Liver (tissue), 9 donors: Measurements from ENCODE around the gene UNC80. TPM values are rescaled to one million over a fixed set of nuclear protein-coding genes. Genes with fewer than 3 reads are reported as not detected.

Experiments
- DNase-seq: peaks from one replicate; pipeline ENCODE4 v3.0.0-alpha.2; 2017; ENCODE audit warnings: low spot score
- H3K27ac ChIP-seq, 2 donors: one replicate each; pipeline ENCODE4 v1.7.0; 2013; ENCODE audit warnings: inconsistent platforms in 2 of 2, low read length in 2 of 2, control low read depth in 1 of 2, low read depth in 1 of 2, mild to moderate bottlenecking in 1 of 2
- H3K27me3 ChIP-seq, 4 donors: one replicate each; pipeline versions ENCODE4 v1.6.1 to v1.7.0; 2013; ENCODE audit warnings: low read length in 3 of 4, inconsistent platforms in 1 of 4, mild to moderate bottlenecking in 1 of 4, moderate library complexity in 1 of 4; ENCODE audit not compliant: control insufficient read depth in 4 of 4, insufficient read depth in 4 of 4
- H3K36me3 ChIP-seq, 4 donors: one replicate each; pipeline versions ENCODE4 v1.6.1 to v1.7.0; 2013; ENCODE audit warnings: low read length in 3 of 4, mild to moderate bottlenecking in 3 of 4, low read depth in 1 of 4, moderate library complexity in 1 of 4; ENCODE audit not compliant: control insufficient read depth in 4 of 4, insufficient read depth in 3 of 4
- H3K4me1 ChIP-seq, 4 donors: one replicate each; pipeline versions ENCODE4 v1.6.1 to v1.7.0; 2013; ENCODE audit warnings: low read length in 3 of 4, mild to moderate bottlenecking in 3 of 4, moderate library complexity in 1 of 4; ENCODE audit not compliant: control insufficient read depth in 4 of 4, insufficient read depth in 4 of 4
- H3K4me3 ChIP-seq, 3 donors: one replicate each; pipeline versions ENCODE4 v1.6.1 to v1.7.0; 2013; ENCODE audit warnings: low read length in 3 of 3, control low read depth in 1 of 3, low read depth in 1 of 3, mild to moderate bottlenecking in 1 of 3
- H3K9ac ChIP-seq, 2 donors: one replicate each; pipeline ENCODE4 v1.7.0; 2013; ENCODE audit warnings: low read length in 2 of 2, mild to moderate bottlenecking in 2 of 2, moderate library complexity in 2 of 2, control low read depth in 1 of 2, low read depth in 1 of 2
- H3K9me3 ChIP-seq, 4 donors: one replicate each; pipeline versions ENCODE4 v1.6.1 to v1.7.0; 2013; ENCODE audit warnings: low read length in 3 of 4; ENCODE audit not compliant: control insufficient read depth in 4 of 4
- ATF3 ChIP-seq: IDR thresholded peaks from 2 replicates; pipeline ENCODE4 v1.6.1; 2016; ENCODE audit warnings: antibody characterized with exemption
- CTCF ChIP-seq: fragments of 150-350 bp; IDR thresholded peaks from 2 replicates; pipeline ENCODE4 v1.5.1; 2017; ENCODE audit warnings: improper control_type of control experiment, low read depth, low read length; ENCODE audit not compliant: missing input control
- EGR1 ChIP-seq, 2 donors: IDR thresholded peaks; 2 replicates each; pipeline ENCODE4 v1.6.1; 2016 to 2018; ENCODE audit warnings: antibody characterized with exemption in 2 of 2, low read depth in 2 of 2
- FOXA1 ChIP-seq: IDR thresholded peaks from 2 replicates; pipeline ENCODE4 v1.6.1; 2016; ENCODE audit warnings: antibody characterized with exemption
- FOXA2 ChIP-seq: IDR thresholded peaks from 2 replicates; pipeline ENCODE4 v1.6.1; 2016; ENCODE audit warnings: antibody characterized with exemption
- GABPA ChIP-seq, 2 donors: IDR thresholded peaks in 1 of 2; conservative IDR thresholded peaks in 1 of 2; 2 replicates each; pipeline ENCODE4 v1.6.1; 2016; ENCODE audit warnings: antibody characterized with exemption in 2 of 2, mild to moderate bottlenecking in 1 of 2, moderate library complexity in 1 of 2
- HNF4A ChIP-seq, 2 donors: conservative IDR thresholded peaks; 2 replicates each; pipeline ENCODE4 v1.6.1; 2016; ENCODE audit warnings: antibody characterized with exemption in 2 of 2, mild to moderate bottlenecking in 2 of 2
- HNF4G ChIP-seq: IDR thresholded peaks from 2 replicates; pipeline ENCODE4 v1.6.1; 2016; ENCODE audit warnings: antibody characterized with exemption
- JUND ChIP-seq, 2 donors: IDR thresholded peaks; 2 replicates each; pipeline ENCODE4 v1.6.1; 2016; ENCODE audit warnings: antibody characterized with exemption in 2 of 2
- MAX ChIP-seq: IDR thresholded peaks from 2 replicates; pipeline ENCODE4 v1.6.1; 2016; ENCODE audit warnings: antibody characterized with exemption
- NR2F2 ChIP-seq: IDR thresholded peaks from 2 replicates; pipeline ENCODE4 v1.6.1; 2016; ENCODE audit warnings: antibody characterized with exemption
- RAD21 ChIP-seq, 2 donors: IDR thresholded peaks; 2 replicates each; pipeline ENCODE4 v1.6.1; 2016; ENCODE audit warnings: antibody characterized with exemption in 2 of 2, mild to moderate bottlenecking in 2 of 2
- REST ChIP-seq: IDR thresholded peaks from 2 replicates; pipeline ENCODE4 v1.6.1; 2016; ENCODE audit warnings: antibody characterized with exemption, mild to moderate bottlenecking
- RXRA ChIP-seq, 2 donors: IDR thresholded peaks; 2 replicates each; pipeline ENCODE4 v1.6.1; 2017 to 2018; ENCODE audit warnings: antibody characterized with exemption in 2 of 2, mild to moderate bottlenecking in 1 of 2
- SP1 ChIP-seq: IDR thresholded peaks from 2 replicates; pipeline ENCODE4 v1.6.1; 2018; ENCODE audit warnings: antibody characterized with exemption, mild to moderate bottlenecking
- TAF1 ChIP-seq: conservative IDR thresholded peaks from 2 replicates; pipeline ENCODE4 v1.6.1; 2016; ENCODE audit warnings: antibody characterized with exemption, mild to moderate bottlenecking
- YY1 ChIP-seq: IDR thresholded peaks from 2 replicates; pipeline ENCODE4 v1.6.1; 2016; ENCODE audit warnings: antibody characterized with exemption, mild to moderate bottlenecking
- ZBTB33 ChIP-seq: IDR thresholded peaks from 2 replicates; pipeline ENCODE4 v1.6.1; 2016; ENCODE audit warnings: antibody characterized with exemption
- WGBS: extraction: QIAGEN DNeasy Blood & Tissue Kit; methylation state at CpG from one replicate; pipeline ENCODE4 v1.1.7; 2013; 5-methylcytosine and 5-hydroxymethylcytosine counted together
- polyA plus RNA-seq, 2 donors: library from polyadenylated mRNA; stranded (reverse) in 1 of 2; unstranded in 1 of 2; fragments of 200-250 nt in 1 of 2; fragments of >200 nt in 1 of 2; fragmentation: Nextera tagmentation in 1 of 2; extraction: Ambion mirVana in 1 of 2; gene quantifications; one replicate each; pipeline versions ENCODE4 v1.2.1 to v1.2.3, GENCODE V29; 2013 to 2015
- total RNA-seq, 2 donors: library from RNA; depleted of rRNA; stranded (reverse); fragments of >200 nt; gene quantifications; one replicate each; pipeline ENCODE4 v1.2.3, GENCODE V29; 2014
- donor health status: healthy.
- donor health status: healthy.
- donor health status: healthy.
- donor health status: healthy.
- donor health status: healthy.

UNC80 gene
- total and polyA plus RNA-seq, 4 donors: under 0.01 to 0.05 (median 0.02) TPM; not detected in 1

GRCh38 chr2:209741953-209742352 is 29.7 kb upstream of the UNC80 start (continued):
- no peak for TF ChIP-seq CTCF

- Histone ChIP-seq H3K27ac (no peak overlapping the region), H3K4me3 (no peak overlapping the region), H3K9ac (no peak overlapping the region), H3K4me1 (no peaks in the 10 kb centered on the region), H3K27me3 (peaks cover 0 to 3% (median 1%) of the 10 kb centered on the region in 4 donors), H3K36me3 (no peaks in the 10 kb centered on the region), H3K9me3 (no peaks in the 10 kb centered on the region)
- TF ChIP-seq RXRA (IDR thresholded peaks at IDR 0.05) (no peak), ZBTB33 (no peak)
- WGBS: 48% methylated on average over 3 of the region's 3 CpGs
- no peak for DNase-seq
These were observed 18.6 kb upstream of the UNC80 start for GRCh38 chr2:209753020-209753419.

GRCh38 chr2:209757163-209757562 is 14.5 kb upstream of the UNC80 start:
- H3K27me3 ChIP-seq: peaks cover 0 to 3% (median 1%) of the 10 kb centered on the region in 4 donors
- no peaks in the 10 kb centered on the region for H3K4me1 ChIP-seq
- no peak overlapping the region for H3K27ac ChIP-seq
- DNase-seq: no peak
- H3K9ac ChIP-seq: no peak overlapping the region
- no peaks in the 10 kb centered on the region for H3K36me3 ChIP-seq
- H3K4me3 ChIP-seq: no peak overlapping the region
- no peak for TF ChIP-seq RAD21 (IDR thresholded peaks at IDR 0.05)
- no peak for TF ChIP-seq TAF1
- TF ChIP-seq MAX: no peak
- TF ChIP-seq RXRA (IDR thresholded peaks at IDR 0.05): no peak
- no peak for TF ChIP-seq HNF4A (conservative IDR thresholded peaks at IDR 0.05)
- no peak for TF ChIP-seq GABPA (IDR thresholded peaks at IDR 0.05 in 1 of 2, conservative IDR thresholded peaks at IDR 0.05 in 1 of 2)
- no peak for TF ChIP-seq REST
- TF ChIP-seq JUND (IDR thresholded peaks at IDR 0.05): no peak
- no peak for TF ChIP-seq YY1
- no peak for TF ChIP-seq ATF3
- no peak for TF ChIP-seq NR2F2
- no peak for TF ChIP-seq ZBTB33
- TF ChIP-seq CTCF: no peak
- TF ChIP-seq EGR1 (IDR thresholded peaks at IDR 0.05; ENCODE audit: low read depth in 2 of 2): no peak
- no peak for TF ChIP-seq FOXA1
- no peak for TF ChIP-seq HNF4G
- TF ChIP-seq FOXA2: no peak
- TF ChIP-seq SP1: no peak
- H3K9me3 ChIP-seq: no peaks in the 10 kb centered on the region
